Neural progenitor cell (in vitro differentiated cells): Measurements from ENCODE around the gene ZNF426. TPM values are rescaled to one million over a fixed set of nuclear protein-coding genes. Genes with fewer than 3 reads are reported as not detected.
A peak's percentile ranks its signal among the peaks of the same experiment; 100 is the strongest.
"Not testable (repeated sequence)": the region's sequence is repeated elsewhere in the genome, so short reads cannot be mapped to it uniquely, and the experiment has no call there.

Source experiments
- DNase-seq: peaks from one replicate; pipeline ENCODE4 v3.0.0-alpha.2; 2016; ENCODE audit warnings: low spot score
- H2AFZ ChIP-seq: fragments of 200-600 bp; sonication (generic); replicated peaks from 2 replicates; pipeline ENCODE4 v1.6.1; 2016; ENCODE audit warnings: antibody characterized with exemption
- H3F3A ChIP-seq: fragments of 200-600 bp; sonication (generic); 2 replicates; pipeline ENCODE4 v1.6.1; 2016; ENCODE audit warnings: antibody characterized with exemption, low read depth
- H3K27ac ChIP-seq: fragments of 200-600 bp; sonication (generic); 2 replicates; pipeline ENCODE4 v1.5.1; 2016; ENCODE audit warnings: mild to moderate bottlenecking
- H3K27me3 ChIP-seq: fragments of 200-600 bp; sonication (generic); 2 replicates; pipeline ENCODE4 v1.6.1; 2016; ENCODE audit warnings: mild to moderate bottlenecking, moderate library complexity
- H3K36me3 ChIP-seq: fragments of 200-600 bp; sonication (generic); 2 replicates; pipeline ENCODE4 v1.5.1; 2016
- H3K4me1 ChIP-seq: fragments of 200-600 bp; sonication (generic); 2 replicates; pipeline ENCODE4 v1.6.1; 2016; ENCODE audit warnings: mixed run types
- H3K4me2 ChIP-seq: fragments of 200-600 bp; sonication (generic); 2 replicates; pipeline ENCODE4 v1.6.1; 2016
- H3K4me3 ChIP-seq: fragments of 200-600 bp; sonication (generic); 2 replicates; pipeline ENCODE4 v1.5.1; 2016
- H3K79me2 ChIP-seq: fragments of 200-600 bp; sonication (generic); 2 replicates; pipeline ENCODE4 v1.6.1; 2016; ENCODE audit warnings: low read depth
- H3K9ac ChIP-seq: fragments of 200-600 bp; sonication (generic); 2 replicates; pipeline ENCODE4 v1.6.1; 2016
- H3K9me3 ChIP-seq: fragments of 200-600 bp; sonication (generic); 2 replicates; pipeline ENCODE4 v1.5.1; 2016; ENCODE audit warnings: low read depth
- H4K20me1 ChIP-seq: fragments of 200-600 bp; sonication (generic); 2 replicates; pipeline ENCODE4 v1.6.1; 2016; ENCODE audit warnings: low read depth
- H3K27ac Mint-ChIP-seq: 3 replicates; pipeline ENCODE4 v1.8.0; 2021; ENCODE audit warnings: mixed read lengths
- H3K27me3 Mint-ChIP-seq: 2 replicates; pipeline ENCODE4 v1.8.0; 2022; ENCODE audit warnings: low read depth, mild to moderate bottlenecking, inconsistent platforms, moderate library complexity, mixed read lengths; ENCODE audit not compliant: insufficient read depth
- H3K36me3 Mint-ChIP-seq: 3 replicates; pipeline ENCODE4 v1.8.0; 2021; ENCODE audit warnings: mixed read lengths
- H3K4me1 Mint-ChIP-seq: 3 replicates; pipeline ENCODE4 v1.8.0; 2021; ENCODE audit warnings: mixed read lengths
- H3K4me3 Mint-ChIP-seq: 3 replicates; pipeline ENCODE4 v1.8.0; 2021; ENCODE audit warnings: mild to moderate bottlenecking, moderate library complexity, mixed read lengths
- H3K9me3 Mint-ChIP-seq: 3 replicates; pipeline ENCODE4 v1.8.0; 2020; ENCODE audit warnings: mixed read lengths
- EZH2 ChIP-seq: fragments of 200-600 bp; sonication (generic); IDR thresholded peaks from 2 replicates; pipeline ENCODE4 v1.6.1; 2017; ENCODE audit warnings: antibody characterized with exemption, mild to moderate bottlenecking, moderate library complexity
- EZH2phosphoT487 ChIP-seq: fragments of 200-600 bp; sonication (generic); IDR thresholded peaks from 2 replicates; pipeline ENCODE4 v1.6.1; 2017; ENCODE audit warnings: antibody characterized with exemption
- total RNA-seq: library from RNA; depleted of rRNA; stranded (reverse); fragments of >200 nt; gene quantifications from 2 replicates; pipeline ENCODE4 v1.2.3, GENCODE V29; 2015; ENCODE audit warnings: low replicate concordance
- TF ChIP-seq, protein P1 (sequence below): fragments of 200-600 bp; sonication (generic); IDR thresholded peaks from 2 replicates; pipeline ENCODE4 v1.5.1; 2017; ENCODE audit warnings: antibody characterized with exemption, mild to moderate bottlenecking

The ZNF426 gene
- total RNA-seq, 1 donor from 2014 or later, result 32.6 TPM

GRCh38 chr19:9565900-9566705 is 27.7 kb upstream of the ZNF426 start:
- Histone ChIP-seq H3K36me3 (peaks cover 78% of the 10 kb centered on the region), H3K79me2 (peaks cover 91% of the 10 kb centered on the region)
- DNase-seq, result no peak

DNA sequence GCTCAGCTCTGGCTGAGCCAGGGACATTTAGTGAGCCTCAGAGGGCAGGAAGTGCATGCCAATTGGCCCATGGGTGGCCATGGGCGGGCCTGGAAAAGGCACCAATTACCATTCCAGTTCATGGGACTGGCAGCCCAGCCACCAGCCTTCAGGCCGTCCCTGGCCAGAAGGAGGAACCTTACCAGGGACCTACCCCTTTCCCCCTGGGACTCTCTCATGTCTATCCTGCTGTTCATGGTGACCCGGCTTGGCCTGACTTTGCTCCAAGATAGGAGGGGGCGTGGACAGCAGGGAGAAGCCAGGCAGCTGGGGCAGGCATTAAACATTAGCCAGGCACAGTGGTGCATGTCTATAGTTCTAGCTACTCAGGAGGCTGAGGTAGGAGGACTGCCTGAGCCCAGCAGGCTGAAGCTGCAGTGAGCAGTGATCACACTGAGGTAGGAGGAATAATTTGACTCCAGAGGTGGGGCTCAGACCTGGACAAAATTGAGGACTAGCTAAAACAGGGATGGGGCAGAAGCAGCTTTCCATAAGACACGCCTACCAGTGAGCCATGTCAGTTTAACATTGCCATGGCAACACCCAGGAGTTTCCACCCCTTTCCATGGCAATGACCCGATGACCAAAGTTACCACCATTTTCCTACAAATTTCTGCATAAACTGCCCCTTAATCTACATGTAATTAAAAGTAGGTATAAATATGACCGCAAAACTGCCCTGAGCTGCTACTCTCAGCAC is 14.3 kb upstream of the ZNF426 start:
- Histone ChIP-seq H3K9ac (no peak overlapping the region), H4K20me1 (no peaks in the 10 kb centered on the region), H3K9me3 (no peaks in the 10 kb centered on the region), H3K4me1 (no peaks in the 10 kb centered on the region), H2AFZ (no peak overlapping the region), H3K36me3 (no peaks in the 10 kb centered on the region), H3K27me3 (no peaks in the 10 kb centered on the region), H3K4me2 (no peak overlapping the region), H3F3A (peaks cover 2% of the 10 kb centered on the region), H3K27ac (no peak overlapping the region), H3K79me2 (no peaks in the 10 kb centered on the region), H3K4me3 (no peak overlapping the region)
- H3K9me3 Mint-ChIP-seq, result peaks cover 31% of the 10 kb centered on the region
- H3K4me1 Mint-ChIP-seq, result no peaks in the 10 kb centered on the region
- peaks cover 4% of the 10 kb centered on the region for H3K36me3 Mint-ChIP-seq
- no peak for TF ChIP-seq EZH2
- TF ChIP-seq EZH2phosphoT487, result no peak
- TF ChIP-seq, protein P1, sequence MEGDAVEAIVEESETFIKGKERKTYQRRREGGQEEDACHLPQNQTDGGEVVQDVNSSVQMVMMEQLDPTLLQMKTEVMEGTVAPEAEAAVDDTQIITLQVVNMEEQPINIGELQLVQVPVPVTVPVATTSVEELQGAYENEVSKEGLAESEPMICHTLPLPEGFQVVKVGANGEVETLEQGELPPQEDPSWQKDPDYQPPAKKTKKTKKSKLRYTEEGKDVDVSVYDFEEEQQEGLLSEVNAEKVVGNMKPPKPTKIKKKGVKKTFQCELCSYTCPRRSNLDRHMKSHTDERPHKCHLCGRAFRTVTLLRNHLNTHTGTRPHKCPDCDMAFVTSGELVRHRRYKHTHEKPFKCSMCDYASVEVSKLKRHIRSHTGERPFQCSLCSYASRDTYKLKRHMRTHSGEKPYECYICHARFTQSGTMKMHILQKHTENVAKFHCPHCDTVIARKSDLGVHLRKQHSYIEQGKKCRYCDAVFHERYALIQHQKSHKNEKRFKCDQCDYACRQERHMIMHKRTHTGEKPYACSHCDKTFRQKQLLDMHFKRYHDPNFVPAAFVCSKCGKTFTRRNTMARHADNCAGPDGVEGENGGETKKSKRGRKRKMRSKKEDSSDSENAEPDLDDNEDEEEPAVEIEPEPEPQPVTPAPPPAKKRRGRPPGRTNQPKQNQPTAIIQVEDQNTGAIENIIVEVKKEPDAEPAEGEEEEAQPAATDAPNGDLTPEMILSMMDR, result no peak
- no peak for DNase-seq
- no peak overlapping the region for H3K27ac Mint-ChIP-seq
- H3K27me3 Mint-ChIP-seq, result no peaks in the 10 kb centered on the region
- no peak overlapping the region for H3K4me3 Mint-ChIP-seq

More at GRCh38 chr19:9565900-9566705, 27.7 kb upstream of the ZNF426 start:
- Mint-ChIP-seq H3K4me3 (no peak overlapping the region), H3K36me3 (peaks cover 73% of the 10 kb centered on the region), H3K27ac (no peak overlapping the region), H3K27me3 (peaks cover 4% of the 10 kb centered on the region), H3K9me3 (peaks cover 88% of the 10 kb centered on the region), H3K4me1 (no peaks in the 10 kb centered on the region)
- Histone ChIP-seq H3K27ac (no peak overlapping the region), H4K20me1 (no peaks in the 10 kb centered on the region), H3K9me3 (peaks cover 69% of the 10 kb centered on the region), H3K27me3 (peaks cover 7% of the 10 kb centered on the region), H3K4me3 (no peak overlapping the region), H3K4me1 (no peaks in the 10 kb centered on the region), H3K4me2 (no peak overlapping the region), H3F3A (peaks cover 54% of the 10 kb centered on the region), H3K9ac (no peak overlapping the region), H2AFZ (no peak overlapping the region)
- TF ChIP-seq EZH2phosphoT487 (no peak), EZH2 (no peak)
- TF ChIP-seq, protein P1, result no peak

DNA sequence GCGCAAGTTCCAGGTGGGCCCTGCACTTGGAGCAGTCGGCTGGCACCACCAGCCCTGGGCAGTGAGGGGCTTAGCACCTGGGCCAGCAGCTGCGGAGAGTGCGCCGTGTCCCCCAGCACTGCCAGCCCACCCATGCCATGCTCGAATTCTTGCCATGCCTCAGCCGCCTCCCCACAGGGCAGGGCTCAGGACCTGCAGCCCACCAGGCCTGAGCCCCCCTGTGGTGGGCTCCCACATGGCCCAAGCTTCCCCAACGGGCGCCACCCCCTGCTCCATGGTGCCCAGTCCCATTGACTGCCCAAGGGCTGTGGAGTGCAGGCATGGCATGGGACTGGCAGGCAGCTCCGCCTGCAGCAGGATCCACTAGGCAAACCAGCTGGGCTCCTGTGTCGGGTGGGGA is 9.4 kb upstream of the ZNF426 start:
- no peaks in the 10 kb centered on the region for H3F3A ChIP-seq

DNA sequence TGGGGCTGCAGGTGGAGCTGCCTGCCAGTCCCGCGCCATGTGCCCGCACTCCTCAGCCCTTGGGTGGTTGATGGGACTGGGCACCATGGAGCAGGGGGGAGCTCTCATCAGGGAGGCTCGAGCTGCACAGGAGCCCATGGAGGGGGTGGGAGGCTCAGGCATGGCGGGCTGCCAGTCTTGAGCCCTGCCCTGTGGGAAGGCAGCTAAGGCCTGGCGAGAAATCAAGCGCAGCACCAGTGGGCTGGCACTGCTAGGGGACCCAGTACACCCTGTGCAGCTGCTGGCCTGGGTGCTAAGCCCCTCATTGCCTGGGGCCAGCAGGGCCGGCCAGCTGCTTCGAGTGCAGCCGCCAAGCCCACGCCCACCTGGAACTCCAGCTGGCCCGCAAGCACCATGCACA is 2.8 kb upstream of the ZNF426 start:
- peaks cover 22% of the 10 kb centered on the region for H3K79me2 ChIP-seq
- not testable (repeated sequence) for H3K4me2 ChIP-seq, H3K27ac Mint-ChIP-seq, H3K36me3 ChIP-seq, H3K27me3 ChIP-seq, H4K20me1 ChIP-seq, H3K9ac ChIP-seq, H3K4me3 ChIP-seq, H3K4me1 ChIP-seq, DNase-seq, H3F3A ChIP-seq, H3K4me3 Mint-ChIP-seq, H3K4me1 Mint-ChIP-seq, H3K27ac ChIP-seq, H2AFZ ChIP-seq, H3K9me3 ChIP-seq
- Mint-ChIP-seq H3K9me3 (peaks cover 42% of the 10 kb centered on the region), H3K36me3 (peaks cover 15% of the 10 kb centered on the region), H3K27me3 (peaks cover 12% of the 10 kb centered on the region)

More for the DNA sequence above, 9.4 kb upstream of the ZNF426 start:
- Mint-ChIP-seq H3K27me3 (no peaks in the 10 kb centered on the region), H3K36me3 (peaks cover 2% of the 10 kb centered on the region), H3K27ac (no peak overlapping the region), H3K4me3 (no peak overlapping the region), H3K9me3 (peaks cover 24% of the 10 kb centered on the region), H3K4me1 (no peaks in the 10 kb centered on the region)
- Histone ChIP-seq H3K9me3 (no peaks in the 10 kb centered on the region), H3K4me3 (no peak overlapping the region), H4K20me1 (no peaks in the 10 kb centered on the region), H3K27ac (no peak overlapping the region), H2AFZ (no peak overlapping the region), H3K4me1 (no peaks in the 10 kb centered on the region), H3K79me2 (no peaks in the 10 kb centered on the region), H3K27me3 (no peaks in the 10 kb centered on the region), H3K36me3 (no peaks in the 10 kb centered on the region), H3K9ac (no peak overlapping the region), H3K4me2 (no peak overlapping the region)
- TF ChIP-seq EZH2 (no peak), EZH2phosphoT487 (no peak)
- TF ChIP-seq, protein P1, result no peak
- no peak for DNase-seq

GRCh38 chr19:9539921-9540320 is 1.5 kb upstream of the ZNF426 start:
- Mint-ChIP-seq H3K27me3 (peaks cover 14% of the 10 kb centered on the region), H3K36me3 (peaks cover 28% of the 10 kb centered on the region), H3K9me3 (peaks cover 55% of the 10 kb centered on the region), H3K4me3 (peak overlapping the region; percentile 98)
- H3K36me3 ChIP-seq, result peaks cover 15% of the 10 kb centered on the region
- H3K27ac Mint-ChIP-seq, H3K4me1 ChIP-seq, H3K27ac ChIP-seq, H3F3A ChIP-seq, DNase-seq, H4K20me1 ChIP-seq, H3K4me1 Mint-ChIP-seq, H3K27me3 ChIP-seq, H3K9ac ChIP-seq, H2AFZ ChIP-seq, H3K4me2 ChIP-seq, H3K9me3 ChIP-seq, H3K4me3 ChIP-seq: not testable (repeated sequence)
- H3K79me2 ChIP-seq, result peaks cover 34% of the 10 kb centered on the region
